GM19239 (cell line): ENCODE measurements around the gene PHC3.
A peak's percentile ranks its signal among the peaks of the same experiment; 100 is the strongest.

Source experiments
- DNase-seq: peaks from one replicate; pipeline ENCODE4 v3.0.0; 2011; ENCODE audit warnings: low spot score; ENCODE audit not compliant: insufficient read length
- FAIRE-seq: peaks from 2 replicates; lab custom pipeline; 2011; peaks lifted over from hg19 to GRCh38; lab: Jason Lieb, UNC

Gene PHC3

DNA sequence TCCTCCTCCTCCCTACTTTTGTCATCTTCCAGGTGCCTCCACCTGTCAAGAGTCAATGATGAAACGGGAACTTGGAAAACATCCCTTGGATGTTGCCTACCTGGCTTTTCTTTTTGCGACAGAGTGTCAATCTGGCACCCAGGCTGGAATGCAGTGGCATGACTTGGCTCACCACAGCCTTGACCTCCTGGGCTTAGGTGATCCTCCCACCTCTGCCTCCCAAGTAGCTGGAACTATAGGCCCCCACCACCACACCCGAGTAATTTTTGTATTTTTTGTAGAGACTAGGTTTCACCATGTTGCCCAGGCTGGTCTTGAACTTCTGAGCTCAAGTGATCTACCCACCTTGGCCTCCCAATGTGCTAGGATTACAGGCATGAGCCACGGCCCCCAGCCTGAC lies 100.9 kb downstream of the PHC3 start:
- FAIRE-seq (no peak), DNase-seq (no peak)

DNA sequence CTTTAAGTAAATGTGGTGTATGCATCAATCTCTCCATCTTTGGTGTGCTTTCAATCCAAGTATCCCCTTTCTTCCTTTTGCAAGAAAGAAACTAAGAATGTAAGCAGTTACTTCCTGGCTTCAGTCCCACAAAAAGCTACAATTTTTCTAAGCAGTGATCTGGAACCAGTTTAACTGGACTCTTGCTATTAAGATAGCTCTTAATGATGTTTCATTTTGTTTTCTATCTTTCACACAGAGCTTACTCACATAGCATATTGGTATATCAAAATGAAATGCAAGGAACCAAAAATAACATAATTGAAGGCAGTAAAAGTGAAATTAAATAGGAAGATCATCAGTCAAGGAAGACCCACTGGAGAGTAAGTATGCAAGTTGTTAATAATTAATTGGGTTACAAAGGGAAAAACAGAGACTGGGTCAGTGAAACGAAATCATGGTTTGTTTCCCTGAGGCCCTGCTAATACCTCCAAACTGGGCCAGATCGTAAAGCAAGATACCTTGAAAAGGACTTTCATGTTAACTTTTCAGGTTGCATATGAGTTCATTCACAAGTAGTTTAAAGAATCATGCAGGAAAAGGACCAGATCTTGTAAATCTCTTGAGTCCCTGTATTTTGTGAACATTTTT lies 101.9 kb downstream of the PHC3 start:
- FAIRE-seq (peak; percentile 4), DNase-seq (no peak)

DNA sequence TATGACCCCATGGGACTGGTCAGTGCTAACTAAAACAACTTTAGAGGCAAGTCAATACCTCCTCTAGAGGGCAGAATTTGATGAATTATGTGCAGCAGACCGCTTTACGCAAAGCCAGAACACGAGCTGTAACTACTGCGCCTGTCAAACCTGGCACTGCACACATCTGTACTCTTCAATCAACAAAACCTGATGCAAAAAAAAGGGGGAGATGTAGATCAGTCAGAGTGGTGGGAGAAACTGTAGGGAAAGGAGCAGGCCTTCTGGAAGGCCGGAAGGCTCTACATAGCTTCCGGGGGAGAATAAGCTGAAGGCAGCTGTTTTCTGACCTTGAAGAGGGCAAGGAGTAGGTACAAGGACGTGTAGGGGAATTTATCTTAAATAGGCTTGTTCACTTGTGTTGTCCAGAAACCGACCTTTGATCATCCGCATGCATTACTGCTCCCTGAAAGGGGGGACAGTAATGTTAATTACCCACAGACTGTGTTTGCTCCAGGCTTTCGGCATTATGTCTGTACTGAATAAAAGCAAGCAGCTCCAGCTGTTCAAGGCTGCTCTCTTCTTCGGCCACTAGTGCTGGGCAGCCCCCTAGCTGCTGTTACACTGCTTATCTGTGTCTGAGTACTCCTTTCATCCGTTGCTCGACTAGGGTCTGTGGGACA lies 102.8 kb downstream of the PHC3 start:
- FAIRE-seq (no peak), DNase-seq (no peak)

DNA sequence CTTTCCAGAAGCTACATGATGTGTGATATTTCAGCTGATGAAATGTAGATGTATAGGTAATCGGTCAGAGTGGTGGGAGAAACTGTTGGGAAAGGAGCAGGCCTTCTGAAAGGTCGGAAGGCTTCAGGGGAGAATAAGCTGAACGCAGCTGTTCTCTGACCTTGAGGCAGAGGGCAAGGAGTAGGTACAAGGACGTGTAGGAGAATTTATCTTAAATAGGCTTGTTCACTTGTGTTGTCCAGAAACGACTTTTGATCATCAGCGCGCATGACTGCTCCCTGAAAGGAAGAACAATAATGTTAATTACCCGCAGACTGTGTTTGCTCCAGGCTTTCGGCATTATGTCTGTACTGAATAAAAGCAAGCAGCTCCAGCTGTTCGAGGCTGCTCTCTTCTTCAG lies 104.2 kb downstream of the PHC3 start:
- no peak for FAIRE-seq
- no peak for DNase-seq

DNA sequence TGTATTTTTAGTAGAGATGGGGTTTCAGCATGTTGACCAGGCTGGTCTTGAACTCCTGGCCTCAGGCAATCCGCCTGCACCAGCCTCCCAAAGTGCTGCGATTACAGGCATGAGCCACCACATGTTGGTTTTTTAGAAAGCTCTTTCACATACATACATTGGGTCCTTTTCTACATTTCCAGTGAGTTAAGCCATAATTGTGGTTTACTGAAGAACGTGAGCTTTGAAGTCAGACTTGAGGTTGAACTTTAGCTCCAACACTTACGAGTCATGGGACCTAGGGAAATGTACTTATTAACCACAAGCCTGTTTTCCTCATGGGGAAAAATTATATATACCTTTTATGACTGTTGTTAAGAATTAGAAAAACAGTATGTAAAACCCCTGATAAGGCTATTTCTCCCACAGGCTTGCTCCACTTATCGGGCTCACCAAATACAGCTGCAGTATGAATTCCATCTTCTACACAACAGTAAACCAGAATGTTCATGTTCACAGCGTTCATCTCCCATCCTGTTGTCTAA lies 104.8 kb downstream of the PHC3 start:
- no peak for FAIRE-seq

DNA sequence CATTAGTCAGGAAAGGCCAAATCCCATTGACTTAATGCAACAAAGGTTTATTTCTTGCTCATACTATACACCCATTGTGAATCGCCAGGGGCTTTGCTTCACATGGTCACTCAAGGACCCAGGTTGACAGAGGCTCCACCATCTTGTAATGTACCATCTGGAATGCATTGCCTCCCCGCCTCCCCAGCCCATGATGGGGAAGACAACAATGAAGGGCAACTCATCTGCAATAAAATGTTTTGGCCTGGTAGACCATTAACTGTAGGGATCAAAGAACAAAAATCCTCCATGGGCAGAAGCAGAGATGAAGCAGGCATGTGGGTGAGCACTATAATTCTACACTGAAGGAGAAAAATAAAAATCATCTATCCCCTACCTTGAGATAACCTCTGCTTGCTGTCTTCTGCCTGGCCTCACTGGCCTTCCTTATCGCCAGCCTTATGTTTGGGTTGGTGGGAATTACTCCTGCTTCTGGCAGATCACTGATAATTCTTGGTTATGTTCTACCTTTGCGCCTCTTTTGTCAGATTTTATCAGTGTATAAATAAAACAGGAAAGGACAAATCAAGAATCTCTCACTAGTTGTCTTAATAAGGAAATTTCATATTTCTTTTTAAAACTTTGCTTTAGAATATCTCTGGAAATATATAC lies 106.0 kb downstream of the PHC3 start:
- no peak for FAIRE-seq
- no peak for DNase-seq

More for the DNA sequence above, 104.8 kb downstream of the PHC3 start:
- DNase-seq = no peak

DNA sequence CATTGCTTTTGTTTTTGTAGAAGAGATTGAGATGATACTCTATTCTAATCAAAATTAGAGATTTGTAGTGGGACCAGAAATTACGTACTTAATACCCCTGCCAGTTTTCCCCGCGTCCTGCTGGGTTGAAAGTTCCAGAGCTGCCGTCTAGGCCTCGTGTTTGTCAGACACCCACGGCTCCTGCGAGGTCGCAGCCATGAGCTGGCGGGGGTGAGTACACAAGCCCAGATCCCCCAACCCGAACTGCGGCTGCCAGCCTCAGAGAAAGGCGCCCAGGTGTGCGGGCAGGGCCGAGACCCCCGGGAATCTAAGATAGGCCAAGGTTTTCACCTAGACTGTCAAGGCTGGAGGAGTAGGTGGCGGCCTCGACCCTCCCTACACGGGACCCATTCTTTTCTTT lies 117.4 kb downstream of the PHC3 start:
- no peak for DNase-seq
- FAIRE-seq = no peak

DNA sequence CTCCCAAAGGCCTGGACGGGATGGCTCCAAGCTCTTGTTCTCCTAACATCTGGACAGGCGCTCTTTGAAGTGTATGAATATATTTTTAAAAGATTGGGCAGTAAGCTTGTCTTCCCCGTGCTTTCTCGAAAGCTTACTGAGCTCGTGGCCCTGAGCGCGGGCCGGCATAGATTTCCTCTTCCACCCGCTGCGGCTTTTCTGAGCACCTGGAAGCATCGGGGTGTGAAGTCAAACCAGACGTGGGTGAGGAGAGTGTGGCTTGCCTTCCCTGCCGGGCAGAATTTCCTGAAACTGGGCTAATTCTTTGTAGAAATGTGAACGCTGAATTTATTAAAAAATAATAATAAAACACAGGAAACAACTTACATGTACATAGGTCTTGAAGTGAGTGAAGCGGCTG lies 117.8 kb downstream of the PHC3 start:
- FAIRE-seq (no peak), DNase-seq (no peak)

DNA sequence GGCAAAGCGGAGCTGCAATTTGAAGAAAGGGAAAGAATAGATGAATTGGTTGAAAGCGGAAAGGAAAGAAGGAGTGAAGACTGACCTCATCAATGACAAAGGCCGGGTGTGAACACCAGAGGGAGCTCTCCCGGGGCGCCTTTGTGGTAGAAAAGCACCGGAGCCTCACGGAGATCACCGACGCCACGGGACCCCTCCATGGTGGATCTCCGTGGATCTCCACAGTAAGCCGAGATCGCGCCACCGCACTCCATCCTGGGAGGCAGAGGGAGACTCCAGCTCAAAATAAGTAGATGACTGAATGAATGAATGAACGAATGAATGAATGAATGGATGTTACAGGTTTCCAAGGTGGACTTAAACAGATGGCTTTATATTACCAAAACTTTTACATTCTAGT lies 118.8 kb downstream of the PHC3 start:
- DNase-seq = no peak
- no peak for FAIRE-seq

DNA sequence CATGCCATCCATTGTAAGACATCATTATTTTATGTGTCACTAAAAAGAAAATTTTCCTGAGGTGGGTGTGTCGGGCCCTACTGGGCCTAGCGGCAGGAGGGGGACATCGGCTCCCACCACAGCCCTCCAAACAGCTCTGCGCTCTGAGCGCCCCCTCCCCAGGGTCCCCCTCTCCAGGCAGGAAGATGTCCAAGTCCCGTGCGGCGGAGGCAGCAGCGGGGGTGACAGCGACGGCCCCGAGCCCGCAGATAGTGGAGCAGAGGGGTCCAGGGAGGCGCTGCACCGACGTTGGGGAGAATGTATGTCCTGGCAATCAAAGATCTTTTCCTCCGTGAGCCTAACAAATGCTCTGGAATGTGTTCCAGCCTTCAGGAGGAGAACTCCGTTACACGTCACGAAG lies 119.5 kb downstream of the PHC3 start:
- no peak for FAIRE-seq
- no peak for DNase-seq

DNA sequence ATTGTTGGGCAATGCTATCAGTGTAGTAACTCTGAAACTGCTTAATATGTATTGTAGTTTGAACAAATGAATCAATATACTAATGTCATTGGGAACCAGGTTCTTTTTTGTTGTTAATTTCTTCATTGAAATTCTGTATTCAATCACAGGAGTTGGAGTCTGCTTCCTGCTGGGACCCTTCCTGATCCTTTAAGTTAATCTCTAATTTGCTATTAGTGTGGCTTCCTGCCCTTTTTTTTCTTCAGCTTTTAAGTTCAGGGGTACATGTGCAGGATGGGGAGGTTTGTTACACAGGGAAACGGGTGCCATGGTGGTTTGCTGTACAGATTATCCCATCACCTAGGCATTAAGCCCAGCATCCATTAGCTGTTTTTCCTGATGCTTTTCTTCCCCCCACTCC lies 122.1 kb downstream of the PHC3 start:
- no peak for DNase-seq
- FAIRE-seq = no peak

DNA sequence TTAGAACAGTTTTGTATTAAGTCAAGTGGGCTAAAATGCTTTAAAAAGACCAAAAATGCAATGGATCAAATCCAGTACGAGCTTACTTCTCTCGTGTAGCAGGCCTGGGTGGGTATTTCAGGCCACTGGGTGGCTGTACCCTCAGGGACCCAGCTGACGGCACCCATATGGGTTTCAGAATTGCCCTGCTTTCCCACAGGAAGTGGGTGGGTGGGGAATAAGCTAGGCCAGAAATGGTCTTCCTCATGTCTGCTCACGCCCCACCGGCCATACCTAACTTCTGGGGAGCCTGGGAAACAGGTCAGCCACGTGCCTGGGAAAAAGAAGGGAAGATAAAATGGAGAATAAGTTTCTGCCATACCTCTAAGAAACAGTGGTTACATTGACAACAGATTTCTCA lies 123.4 kb downstream of the PHC3 start:
- DNase-seq (peak; percentile 7), FAIRE-seq (no peak)

DNA sequence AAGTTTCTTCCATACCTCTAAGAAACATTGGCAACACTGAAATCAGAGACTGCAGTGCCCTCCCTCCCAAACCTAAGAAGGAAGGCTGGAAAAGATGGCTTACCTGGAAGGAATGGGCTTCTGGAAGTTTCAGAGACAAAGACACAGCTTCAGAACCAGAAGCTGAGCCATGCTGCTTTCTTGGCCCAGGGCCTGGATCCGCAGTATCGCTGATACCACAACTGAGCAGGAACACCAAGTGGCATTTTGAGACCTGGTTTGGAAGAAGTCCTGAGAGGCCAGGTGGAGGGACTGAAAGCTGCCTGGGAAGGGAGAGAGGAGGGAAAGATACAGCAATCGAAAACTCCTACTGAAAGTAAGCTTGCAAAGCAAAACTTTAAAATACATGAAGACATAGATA lies 124.0 kb downstream of the PHC3 start:
- no peak for FAIRE-seq

DNA sequence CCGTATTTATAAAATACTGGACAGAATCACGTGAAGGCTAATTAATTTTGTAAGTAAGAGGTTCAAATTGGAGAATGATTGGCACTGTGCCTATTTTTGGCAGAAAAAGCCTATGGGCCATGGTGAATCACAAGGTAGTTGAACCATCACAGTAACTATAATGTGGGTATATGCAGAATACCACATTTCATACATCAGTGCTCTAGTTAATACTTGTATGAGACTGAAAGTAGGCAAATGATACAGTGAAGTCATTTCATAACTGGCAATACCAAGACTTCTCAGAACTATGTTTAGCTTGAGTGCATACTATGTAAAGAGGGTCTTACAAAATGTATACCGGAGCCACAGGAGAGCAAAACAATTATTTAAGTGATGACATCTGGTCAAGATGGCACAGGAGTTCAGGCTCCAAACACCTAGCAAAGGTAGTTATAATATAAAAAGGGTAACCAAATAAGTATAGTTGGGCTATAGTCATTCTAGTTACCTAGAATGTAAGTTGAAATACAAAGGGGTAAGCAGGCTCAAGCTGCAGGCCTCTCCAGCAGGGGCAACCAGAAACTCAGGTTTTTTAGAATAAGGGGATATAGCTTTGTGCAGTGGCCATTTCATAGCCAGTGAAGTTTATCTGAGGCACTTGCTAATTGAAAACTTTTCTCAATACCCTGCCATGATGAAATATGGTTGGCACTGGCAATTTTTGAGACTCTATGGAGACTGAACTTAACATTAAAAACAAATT lies 124.7 kb downstream of the PHC3 start:
- DNase-seq = peak; percentile 44
- peak; percentile 100 for FAIRE-seq

More for the DNA sequence above, 124.0 kb downstream of the PHC3 start:
- DNase-seq = no peak

DNA sequence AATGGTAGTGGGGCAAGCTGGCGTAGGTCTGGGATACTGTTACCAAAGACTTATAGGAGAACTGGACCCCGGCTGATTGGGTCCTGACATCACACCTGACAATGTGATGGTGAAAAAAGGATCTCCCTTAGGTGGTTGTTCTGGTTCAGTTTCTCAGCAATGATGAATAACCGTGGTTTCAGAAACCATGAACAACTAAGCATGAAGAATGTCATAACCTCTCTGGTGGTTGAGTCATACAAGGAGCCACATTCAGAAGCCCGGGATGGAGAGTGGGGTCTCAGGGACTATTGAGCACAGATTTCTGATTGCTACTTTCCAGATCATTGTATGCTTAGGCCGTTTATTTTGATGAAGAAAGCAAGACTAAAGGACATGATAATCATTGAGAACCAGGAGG lies 126.3 kb downstream of the PHC3 start:
- DNase-seq (peak; percentile 19), FAIRE-seq (peak; percentile 99)

DNA sequence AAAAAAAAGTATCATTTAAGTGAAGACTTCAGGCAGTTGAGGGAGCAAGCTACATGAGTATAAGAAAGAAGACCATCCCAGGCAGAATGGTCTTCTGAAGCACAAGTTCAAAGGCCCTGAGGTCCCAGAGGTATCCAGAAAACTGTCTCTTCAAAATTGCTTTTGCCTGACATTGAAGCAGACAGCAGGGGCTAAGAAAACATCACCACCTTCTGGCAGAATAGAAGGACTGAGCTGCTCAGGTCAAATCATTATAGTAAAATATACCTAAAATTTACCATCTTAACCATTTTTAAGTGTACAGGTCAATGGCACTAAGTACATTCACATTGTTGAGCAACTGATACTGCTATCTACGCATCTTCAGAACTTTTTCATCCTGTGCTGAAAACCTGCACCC lies 127.3 kb downstream of the PHC3 start:
- FAIRE-seq = peak; percentile 53
- DNase-seq = peak; percentile 18

DNA sequence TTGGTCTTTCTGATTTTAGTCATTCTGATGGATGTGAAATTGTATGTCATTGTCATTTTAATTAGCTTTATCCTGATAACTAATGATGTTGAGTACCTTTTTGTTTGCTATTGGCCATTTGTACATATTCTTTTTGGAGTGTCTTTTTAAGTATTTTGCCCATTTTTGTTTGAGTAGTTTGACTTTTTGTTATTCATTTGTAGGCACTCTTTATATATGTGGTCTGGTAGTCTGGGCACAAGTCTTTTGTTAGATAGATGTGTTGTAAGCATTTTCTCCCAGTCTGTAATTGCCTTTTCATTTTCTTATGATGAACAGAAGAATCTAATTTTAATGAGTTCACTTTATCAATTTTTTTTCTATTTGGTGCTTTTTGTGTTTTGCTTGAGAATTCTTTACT lies 129.1 kb downstream of the PHC3 start:
- no peak for DNase-seq
- FAIRE-seq = no peak

DNA sequence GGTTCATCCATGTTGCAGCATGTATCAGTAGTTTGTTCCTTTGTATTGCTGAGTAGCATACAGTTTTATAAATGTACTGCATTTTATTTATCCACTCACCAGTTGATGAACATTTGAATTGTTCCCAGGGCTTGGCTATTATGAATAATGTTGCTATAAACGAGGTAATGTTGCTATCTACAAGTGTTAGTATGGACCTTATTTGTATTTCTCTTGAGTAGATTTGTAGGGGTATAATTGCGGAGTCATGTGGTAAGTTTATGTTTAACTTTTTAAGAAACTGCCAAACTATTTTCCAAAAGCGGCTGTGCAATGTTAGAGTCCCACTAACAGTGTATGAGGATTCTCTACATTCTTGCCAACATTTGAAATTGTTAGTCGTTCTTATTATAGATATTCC lies 130.8 kb downstream of the PHC3 start:
- no peak for FAIRE-seq
- DNase-seq = no peak

DNA sequence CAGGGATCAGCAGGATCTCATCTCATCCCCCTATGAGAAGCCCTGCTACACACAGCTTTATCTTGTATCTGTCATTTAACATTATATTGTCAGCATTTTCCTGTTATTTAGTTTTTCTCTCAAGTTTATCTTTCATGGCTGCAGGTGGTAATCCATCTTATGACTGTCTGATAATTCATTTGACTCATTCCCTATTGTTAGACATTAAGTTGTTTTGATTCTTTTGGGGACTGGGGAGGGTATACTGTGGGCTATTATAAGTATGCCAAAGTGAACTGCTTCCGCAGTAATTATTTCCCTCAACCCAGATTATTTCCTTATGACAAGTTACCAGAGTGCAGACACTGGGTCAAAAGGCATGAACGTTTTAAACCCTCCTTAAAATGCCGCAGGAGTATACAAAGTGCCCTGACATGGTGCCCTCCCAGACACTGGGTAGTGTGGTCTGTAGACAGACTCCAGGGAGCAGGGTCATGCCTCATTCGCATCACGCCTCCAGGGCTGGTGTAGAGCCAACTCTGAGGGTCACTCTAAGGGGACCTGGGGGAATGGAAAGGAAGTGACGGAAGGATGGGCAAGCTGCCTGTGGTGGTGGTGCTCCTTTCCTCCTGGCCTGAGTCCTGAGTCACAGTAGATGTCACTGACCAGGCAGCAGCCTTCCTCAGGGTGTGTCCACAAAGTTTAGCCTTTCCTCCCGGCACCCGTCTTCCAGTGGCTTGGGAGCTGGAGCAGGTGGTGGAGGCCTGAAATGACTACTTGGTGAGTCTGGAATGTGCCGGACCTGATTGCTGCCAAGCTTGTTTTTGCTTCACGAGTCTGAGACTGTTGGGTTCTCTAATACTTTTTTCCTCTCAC lies 132.2 kb downstream of the PHC3 start:
- no peak for FAIRE-seq
- no peak for DNase-seq

DNA sequence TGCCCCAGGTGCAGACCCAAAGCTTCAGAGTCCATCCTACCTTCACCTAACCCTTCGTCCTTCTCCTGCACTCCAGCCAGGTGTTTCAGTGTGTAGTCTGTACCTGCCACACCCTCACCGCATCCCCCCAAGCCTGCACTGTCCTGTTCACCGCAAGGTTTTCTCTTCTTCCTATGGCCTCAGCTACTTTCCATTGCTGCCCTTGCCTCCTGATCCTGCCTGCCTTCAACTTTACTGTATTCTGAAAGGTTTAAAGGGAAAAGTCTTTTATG lies 134.5 kb downstream of the PHC3 start:
- DNase-seq = no peak
- FAIRE-seq = no peak
